Measurements from ENCODE around the gene BRI3BP. TPM values are rescaled to one million over a fixed set of nuclear protein-coding genes. Genes with fewer than 3 reads are reported as not detected.

Gene BRI3BP
- total RNA-seq, 1 donor from 2014 or later = 4.4 TPM

DNA sequence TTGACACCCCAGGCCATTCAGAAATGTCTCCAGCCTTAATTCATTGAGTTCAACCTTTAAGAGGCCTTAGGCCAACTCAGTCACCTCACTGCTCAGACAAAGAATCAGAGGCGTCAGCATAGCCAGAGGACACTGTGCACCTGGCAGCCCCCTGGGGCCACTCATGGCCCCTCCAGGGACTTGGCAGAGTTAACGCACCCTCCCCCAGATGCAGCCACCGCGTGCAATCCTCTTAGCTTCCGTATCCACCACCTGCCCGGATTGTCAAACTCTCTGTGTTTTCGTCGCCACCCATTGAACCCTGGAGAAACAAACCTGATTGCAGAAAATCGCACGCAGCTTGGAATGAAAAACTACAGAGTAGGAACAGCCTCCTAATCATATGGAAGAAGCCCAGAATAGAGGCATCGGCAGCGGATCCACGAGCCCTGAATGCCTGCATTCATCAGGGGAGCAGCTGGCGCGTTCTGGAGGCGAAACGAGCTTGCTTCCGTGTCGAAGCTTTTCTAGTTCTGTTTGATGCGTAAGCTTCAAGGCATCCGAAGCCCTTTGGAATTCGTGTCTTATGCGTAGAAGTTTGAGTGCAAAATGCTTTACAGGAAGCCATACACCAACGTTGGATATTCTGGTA is 22.4 kb downstream of the BRI3BP start:
- TF ChIP-seq, protein P1, sequence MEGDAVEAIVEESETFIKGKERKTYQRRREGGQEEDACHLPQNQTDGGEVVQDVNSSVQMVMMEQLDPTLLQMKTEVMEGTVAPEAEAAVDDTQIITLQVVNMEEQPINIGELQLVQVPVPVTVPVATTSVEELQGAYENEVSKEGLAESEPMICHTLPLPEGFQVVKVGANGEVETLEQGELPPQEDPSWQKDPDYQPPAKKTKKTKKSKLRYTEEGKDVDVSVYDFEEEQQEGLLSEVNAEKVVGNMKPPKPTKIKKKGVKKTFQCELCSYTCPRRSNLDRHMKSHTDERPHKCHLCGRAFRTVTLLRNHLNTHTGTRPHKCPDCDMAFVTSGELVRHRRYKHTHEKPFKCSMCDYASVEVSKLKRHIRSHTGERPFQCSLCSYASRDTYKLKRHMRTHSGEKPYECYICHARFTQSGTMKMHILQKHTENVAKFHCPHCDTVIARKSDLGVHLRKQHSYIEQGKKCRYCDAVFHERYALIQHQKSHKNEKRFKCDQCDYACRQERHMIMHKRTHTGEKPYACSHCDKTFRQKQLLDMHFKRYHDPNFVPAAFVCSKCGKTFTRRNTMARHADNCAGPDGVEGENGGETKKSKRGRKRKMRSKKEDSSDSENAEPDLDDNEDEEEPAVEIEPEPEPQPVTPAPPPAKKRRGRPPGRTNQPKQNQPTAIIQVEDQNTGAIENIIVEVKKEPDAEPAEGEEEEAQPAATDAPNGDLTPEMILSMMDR (IDR thresholded peaks at IDR 0.05) = no peak
- no peak for TF ChIP-seq POLR2AphosphoS5 (IDR thresholded peaks at IDR 0.05; ENCODE audit: insufficient read depth in 1 of 2, low read depth in 1 of 2)
- TF ChIP-seq POLR2A (IDR thresholded peaks at IDR 0.05) = no peak
- H3K4me1 ChIP-seq = no peaks in the 10 kb centered on the region
- H3K36me3 ChIP-seq = no peaks in the 10 kb centered on the region
- no peak overlapping the region for H3K4me3 ChIP-seq
- no peaks in the 10 kb centered on the region for H3K27me3 ChIP-seq
- intact Hi-C loops (cut with DNase I) = no loop called here
- H3K27ac ChIP-seq = no peak overlapping the region
- no peak for DNase-seq (ENCODE audit: extremely low spot score in 2 of 2)
- H3K9me3 ChIP-seq = no peaks in the 10 kb centered on the region

DNA sequence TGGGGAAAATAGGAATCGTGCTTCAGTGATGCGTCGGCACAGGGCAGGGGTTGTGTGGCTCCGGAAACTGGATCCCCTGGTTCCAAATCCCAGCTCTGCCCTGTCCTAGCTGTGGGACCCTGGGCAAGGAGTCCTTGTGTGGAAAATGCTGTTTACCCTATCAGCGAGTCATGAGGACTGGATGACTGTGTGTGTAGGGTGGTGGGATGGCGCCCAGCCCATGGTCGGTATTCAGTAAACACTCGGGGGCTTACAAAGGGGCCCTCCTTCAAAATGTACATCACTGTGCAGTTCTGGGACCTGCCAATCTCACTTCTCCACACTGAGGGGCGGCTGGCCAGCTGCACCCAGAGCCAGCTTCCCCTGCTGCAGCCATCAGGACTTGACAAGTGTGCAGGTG is 24.4 kb downstream of the BRI3BP start:
- Histone ChIP-seq H3K4me3 (no peak overlapping the region), H3K36me3 (no peaks in the 10 kb centered on the region), H3K27me3 (no peaks in the 10 kb centered on the region), H3K9me3 (no peaks in the 10 kb centered on the region), H3K27ac (no peak overlapping the region), H3K4me1 (no peaks in the 10 kb centered on the region)
- TF ChIP-seq POLR2AphosphoS5 (IDR thresholded peaks at IDR 0.05; ENCODE audit: insufficient read depth in 1 of 2, low read depth in 1 of 2) (no peak), POLR2A (IDR thresholded peaks at IDR 0.05) (no peak)
- TF ChIP-seq, protein P1 (IDR thresholded peaks at IDR 0.05) = no peak
- DNase-seq (ENCODE audit: extremely low spot score in 2 of 2) = no peak
- intact Hi-C loops (cut with DNase I) = no loop called here

DNA sequence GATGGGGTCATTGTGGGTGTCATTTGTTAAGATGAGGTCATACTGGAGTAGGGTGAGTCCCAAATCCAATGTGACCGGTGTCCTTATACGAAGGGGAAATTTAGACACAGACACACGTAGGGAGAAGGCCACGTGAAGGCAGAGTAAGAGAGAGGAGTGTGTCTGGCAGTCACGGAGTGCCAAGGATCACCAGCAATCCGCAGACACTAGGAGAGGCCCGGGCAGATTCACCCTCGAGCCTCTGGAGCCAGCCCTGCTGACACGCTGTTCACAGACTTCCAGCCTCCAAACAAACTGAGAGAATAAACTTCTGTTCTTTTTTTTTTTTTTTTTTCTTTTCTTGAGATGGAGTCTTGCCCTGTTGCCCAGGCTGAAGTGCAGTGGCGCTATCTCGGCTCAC is 24.9 kb downstream of the BRI3BP start:
- intact Hi-C loops (cut with DNase I) = no loop called here
- no peaks in the 10 kb centered on the region for H3K27me3 ChIP-seq
- no peak for TF ChIP-seq POLR2AphosphoS5 (IDR thresholded peaks at IDR 0.05; ENCODE audit: insufficient read depth in 1 of 2, low read depth in 1 of 2)
- no peak for TF ChIP-seq POLR2A (IDR thresholded peaks at IDR 0.05)
- TF ChIP-seq, protein P1 (IDR thresholded peaks at IDR 0.05) = no peak
- H3K4me1 ChIP-seq = no peaks in the 10 kb centered on the region
- no peak for DNase-seq (ENCODE audit: extremely low spot score in 2 of 2)
- no peak overlapping the region for H3K4me3 ChIP-seq
- H3K27ac ChIP-seq = no peak overlapping the region
- no peaks in the 10 kb centered on the region for H3K9me3 ChIP-seq
- H3K36me3 ChIP-seq = no peaks in the 10 kb centered on the region

DNA sequence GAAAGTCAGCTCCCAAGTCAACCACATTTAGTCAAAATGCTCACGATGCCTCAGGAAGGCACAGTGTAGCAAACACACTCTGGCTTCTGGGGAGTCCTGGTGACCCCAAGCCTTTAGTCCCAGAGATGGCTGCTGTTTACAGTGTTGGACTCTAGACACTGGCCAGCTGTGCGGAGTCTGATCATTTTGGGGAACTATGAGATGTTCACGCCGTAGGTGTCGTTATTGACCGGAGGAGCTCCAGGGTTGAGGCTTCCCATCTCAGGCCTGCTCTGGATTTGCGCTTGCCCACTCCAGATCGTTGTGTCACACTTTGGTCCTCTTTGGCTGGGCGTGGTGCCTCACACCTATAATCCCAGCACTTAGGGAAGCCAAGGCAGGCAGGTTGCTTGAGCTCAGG is 27.7 kb downstream of the BRI3BP start:
- no peaks in the 10 kb centered on the region for H3K27me3 ChIP-seq
- no peak overlapping the region for H3K27ac ChIP-seq
- intact Hi-C loops (cut with DNase I) = no loop called here
- no peak for TF ChIP-seq POLR2AphosphoS5 (IDR thresholded peaks at IDR 0.05; ENCODE audit: insufficient read depth in 1 of 2, low read depth in 1 of 2)
- no peak for TF ChIP-seq POLR2A (IDR thresholded peaks at IDR 0.05)
- TF ChIP-seq, protein P1 (IDR thresholded peaks at IDR 0.05) = no peak
- H3K36me3 ChIP-seq = no peaks in the 10 kb centered on the region
- H3K4me1 ChIP-seq = no peaks in the 10 kb centered on the region
- H3K4me3 ChIP-seq = no peak overlapping the region
- DNase-seq (ENCODE audit: extremely low spot score in 2 of 2) = no peak
- no peaks in the 10 kb centered on the region for H3K9me3 ChIP-seq

DNA sequence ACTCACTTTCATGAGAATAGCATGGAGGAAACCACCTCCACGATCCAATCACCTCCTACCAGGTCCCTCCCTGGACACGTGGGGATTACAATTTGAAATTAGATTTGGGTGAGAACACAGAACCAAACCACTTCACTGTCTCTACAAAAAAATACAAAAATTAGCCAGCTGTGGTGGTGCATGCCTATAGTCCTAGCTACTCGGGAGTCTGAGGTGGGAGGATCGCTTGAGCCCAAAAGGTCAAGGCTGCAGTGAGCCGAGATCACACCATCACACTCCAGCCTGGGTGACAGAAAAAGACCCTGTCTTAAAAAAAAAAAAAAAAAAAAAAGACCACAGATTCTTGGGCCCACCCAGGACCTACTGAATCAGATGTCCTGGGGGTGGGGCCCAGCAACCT is 28.3 kb downstream of the BRI3BP start:
- Histone ChIP-seq H3K36me3 (no peaks in the 10 kb centered on the region), H3K27ac (no peak overlapping the region), H3K4me3 (no peak overlapping the region), H3K27me3 (no peaks in the 10 kb centered on the region), H3K9me3 (no peaks in the 10 kb centered on the region), H3K4me1 (no peaks in the 10 kb centered on the region)
- TF ChIP-seq POLR2AphosphoS5 (IDR thresholded peaks at IDR 0.05; ENCODE audit: insufficient read depth in 1 of 2, low read depth in 1 of 2) (no peak), POLR2A (IDR thresholded peaks at IDR 0.05) (no peak)
- TF ChIP-seq, protein P1 (IDR thresholded peaks at IDR 0.05) = no peak
- DNase-seq (ENCODE audit: extremely low spot score in 2 of 2) = no peak
- intact Hi-C loops (cut with DNase I) = no loop called here
